HG02970 (cell line): ENCODE data around the gene PKHD1.

ENCODE experiments used
- ATAC-seq: cut with Tn5 transposase; IDR thresholded peaks from one replicate; pipeline ENCODE4 v1.9.1; 2021; ENCODE audit warnings: mild to moderate bottlenecking, moderate library complexity, moderate number of reproducible peaks; ENCODE audit not compliant: unreplicated experiment, low FRiP score

PKHD1 gene

GRCh38 chr6:52087498-52087999, at the start of gene PKHD1:
Gene PKHD1 (minus strand): TSS chr6:52087613. CDS start chr6:52084933, 2,680 bp downstream.
- ATAC-seq = no peak

- ATAC-seq = no peak
Measured at GRCh38 chr6:52136934-52137467, 49.6 kb upstream of the PKHD1 start.

- no peak for ATAC-seq
Measured at GRCh38 chr6:52136055-52136454, 48.6 kb upstream of the PKHD1 start.

- no peak for ATAC-seq
Measured at GRCh38 chr6:52135217-52135616, 47.8 kb upstream of the PKHD1 start.

DNA sequence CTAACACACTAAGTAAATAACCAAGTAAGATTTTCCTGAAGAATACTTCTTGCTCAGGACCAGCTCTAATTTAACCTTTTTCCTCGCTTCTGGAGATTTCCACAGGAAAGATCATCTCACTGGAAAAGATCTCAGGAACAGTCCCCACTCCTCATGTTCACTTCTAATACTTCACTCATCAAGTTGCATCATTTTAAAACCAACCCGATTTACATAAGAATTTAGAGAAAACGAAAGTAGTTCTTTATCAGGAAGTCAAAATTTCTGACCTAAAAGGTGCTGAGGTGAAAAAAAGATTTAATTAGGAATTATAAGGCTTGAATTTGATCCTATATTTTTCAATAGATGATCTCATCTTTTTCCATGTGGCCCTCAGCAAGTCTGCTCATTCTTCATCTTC, 46.6 kb upstream of the PKHD1 start:
- ATAC-seq = no peak

DNA sequence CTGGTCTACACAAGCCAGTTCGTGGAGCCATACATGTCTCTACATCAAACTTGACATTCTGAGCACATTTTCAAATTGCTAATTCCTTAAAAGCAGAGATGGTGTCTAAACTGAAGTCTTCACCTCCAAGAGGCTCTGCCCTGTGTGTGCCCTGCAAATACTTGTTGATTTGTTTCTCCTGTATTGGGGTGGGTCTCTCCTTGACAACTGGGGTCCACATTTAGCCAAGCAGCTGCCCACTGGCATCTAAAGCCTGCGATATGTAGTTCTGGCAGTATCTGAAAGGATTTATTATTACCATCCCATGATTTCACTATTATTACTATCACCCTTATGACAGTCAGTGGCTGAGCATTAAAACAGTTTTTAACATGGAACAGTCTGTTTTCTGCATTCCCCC, 45.9 kb upstream of the PKHD1 start:
- no peak for ATAC-seq

DNA sequence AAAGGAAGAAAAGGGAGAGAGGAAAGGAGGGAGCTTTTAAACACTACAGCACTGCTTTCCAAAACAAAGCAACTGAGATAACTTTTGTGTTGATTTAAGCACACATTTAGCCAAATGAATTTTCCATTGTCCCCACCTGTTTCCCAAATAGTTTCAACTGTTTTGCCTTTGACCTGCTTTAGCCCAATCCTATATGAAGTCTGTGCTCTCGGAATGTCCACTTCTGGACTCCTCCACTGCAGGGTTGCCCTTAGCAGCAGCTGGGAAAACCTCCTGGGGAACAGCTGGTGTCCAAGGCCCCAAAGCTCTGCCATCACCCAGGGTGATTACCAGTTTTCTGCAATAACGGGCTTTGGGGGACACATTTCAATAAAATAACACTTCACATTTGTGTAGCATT, 44.9 kb upstream of the PKHD1 start:
- no peak for ATAC-seq

DNA sequence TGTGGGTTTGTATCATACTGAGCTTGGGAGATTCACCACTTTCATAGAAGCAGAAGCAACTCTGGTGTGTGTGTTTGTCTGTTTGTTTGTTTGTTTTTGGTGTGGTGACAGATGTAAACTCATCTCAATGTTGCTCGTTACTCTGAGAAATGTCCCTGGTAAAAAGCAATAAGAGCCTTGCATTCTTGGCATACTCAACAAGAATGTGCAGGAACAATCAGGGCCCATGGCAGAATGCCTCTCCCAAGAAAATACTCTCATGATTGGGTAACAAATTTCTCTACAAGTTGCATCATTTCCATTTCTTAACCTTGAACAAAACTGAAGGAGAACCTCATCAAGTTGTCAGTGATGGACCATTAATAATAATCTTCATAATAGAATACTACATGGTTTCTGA, 43.0 kb upstream of the PKHD1 start:
- ATAC-seq = no peak

DNA sequence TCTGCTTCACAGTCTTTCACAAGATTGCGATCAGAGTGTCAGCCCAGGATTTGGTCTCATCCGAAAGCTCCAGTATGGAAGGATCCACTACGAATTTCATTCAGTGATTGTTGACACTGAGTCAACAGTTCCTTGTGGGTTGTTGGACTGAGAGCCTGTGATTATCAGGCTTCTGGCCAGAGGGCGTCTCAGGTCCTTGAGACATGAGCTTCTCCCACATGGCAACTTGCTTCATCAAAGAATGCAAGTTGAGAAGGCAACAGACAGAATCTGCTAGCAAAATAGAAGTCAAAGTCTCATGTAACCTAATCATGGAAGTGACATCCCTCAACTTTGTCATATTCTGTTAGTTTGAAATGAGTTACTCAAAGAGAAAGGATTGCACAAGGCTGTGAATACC, 40.5 kb upstream of the PKHD1 start:
- no peak for ATAC-seq

- ATAC-seq = no peak
Measured at GRCh38 chr6:52126231-52126630, 38.8 kb upstream of the PKHD1 start.

DNA sequence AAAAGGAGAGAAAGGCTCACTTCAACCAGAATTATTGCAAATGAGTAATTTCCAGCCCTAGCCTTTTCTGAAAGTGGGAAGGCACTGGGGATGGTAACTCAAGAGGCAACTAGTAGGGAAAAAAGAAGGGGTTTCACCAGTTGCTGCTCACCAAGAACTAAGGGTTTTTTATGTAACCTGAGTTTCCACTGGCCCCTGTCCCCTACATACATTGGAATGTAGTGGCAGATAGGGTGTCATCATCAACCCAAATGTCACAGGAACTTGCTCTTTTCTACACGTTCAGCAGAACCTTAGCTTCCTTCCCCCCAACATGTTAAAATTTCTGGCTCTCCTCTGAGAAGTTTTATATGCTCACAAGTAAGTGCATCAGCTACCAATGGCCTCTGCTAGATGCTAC, 38.2 kb upstream of the PKHD1 start:
- ATAC-seq = no peak

DNA sequence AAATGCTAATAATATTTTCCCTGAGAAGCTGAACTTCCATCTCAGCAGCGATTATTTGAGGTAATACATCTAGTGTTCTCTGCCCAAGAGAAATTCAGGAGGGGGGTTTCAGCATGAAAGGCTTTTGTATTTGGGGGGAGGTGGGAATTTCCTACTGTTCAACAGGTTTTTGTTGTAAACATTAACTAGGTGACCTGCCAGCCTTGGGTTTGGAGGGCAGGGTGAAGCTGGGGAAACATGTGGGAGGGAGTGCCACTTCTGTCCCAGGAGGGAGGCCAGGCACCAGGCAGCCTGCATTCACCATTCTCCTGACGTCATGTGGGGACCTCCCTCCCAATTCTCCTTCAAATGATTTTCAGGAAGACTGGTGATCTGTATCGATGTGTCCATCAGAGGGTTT, 37.7 kb upstream of the PKHD1 start:
- no peak for ATAC-seq

GRCh38 chr6:52124126-52125121, 37.0 kb upstream of the PKHD1 start:
- ATAC-seq = no peak

DNA sequence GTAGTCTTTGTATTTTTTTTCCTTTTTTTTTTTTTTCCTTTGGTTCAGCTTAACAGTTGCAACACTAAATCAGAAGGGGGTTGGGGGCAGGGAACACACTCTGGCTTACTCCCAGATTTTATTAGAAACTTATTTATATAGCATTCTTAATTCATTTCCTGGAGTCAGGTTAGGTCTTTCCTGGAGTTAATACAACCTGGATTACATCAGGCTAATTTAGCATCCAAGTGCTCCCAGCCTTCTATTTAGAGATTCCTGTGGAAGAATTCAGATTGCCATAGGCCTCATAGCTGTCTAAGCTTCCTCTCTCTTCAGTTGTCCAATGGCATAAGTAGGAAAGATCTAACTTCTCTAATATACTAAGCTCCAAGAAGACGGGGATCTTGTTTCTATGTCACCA, 35.8 kb upstream of the PKHD1 start:
- ATAC-seq = no peak

DNA sequence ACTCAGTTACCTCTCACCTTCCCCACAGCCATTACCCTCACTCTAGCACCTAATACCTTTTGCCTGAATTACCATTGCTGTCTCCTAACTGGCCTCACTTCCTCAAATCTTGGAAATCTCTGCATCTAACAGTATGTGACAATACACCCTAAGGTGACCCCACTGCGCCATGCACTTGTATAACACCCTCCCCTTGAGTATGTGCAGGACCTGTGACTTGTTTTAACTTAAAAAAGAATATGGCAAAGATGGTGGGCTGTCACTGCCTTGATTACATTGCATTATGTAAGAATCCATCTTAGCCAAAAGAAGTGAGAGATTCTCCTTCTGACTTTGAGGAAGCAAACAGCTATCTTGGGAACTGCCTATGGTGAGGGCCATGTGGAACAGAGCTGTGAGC, 29.9 kb upstream of the PKHD1 start:
- no peak for ATAC-seq

- ATAC-seq = no peak
Measured at GRCh38 chr6:52116605-52116948, 29.2 kb upstream of the PKHD1 start.

DNA sequence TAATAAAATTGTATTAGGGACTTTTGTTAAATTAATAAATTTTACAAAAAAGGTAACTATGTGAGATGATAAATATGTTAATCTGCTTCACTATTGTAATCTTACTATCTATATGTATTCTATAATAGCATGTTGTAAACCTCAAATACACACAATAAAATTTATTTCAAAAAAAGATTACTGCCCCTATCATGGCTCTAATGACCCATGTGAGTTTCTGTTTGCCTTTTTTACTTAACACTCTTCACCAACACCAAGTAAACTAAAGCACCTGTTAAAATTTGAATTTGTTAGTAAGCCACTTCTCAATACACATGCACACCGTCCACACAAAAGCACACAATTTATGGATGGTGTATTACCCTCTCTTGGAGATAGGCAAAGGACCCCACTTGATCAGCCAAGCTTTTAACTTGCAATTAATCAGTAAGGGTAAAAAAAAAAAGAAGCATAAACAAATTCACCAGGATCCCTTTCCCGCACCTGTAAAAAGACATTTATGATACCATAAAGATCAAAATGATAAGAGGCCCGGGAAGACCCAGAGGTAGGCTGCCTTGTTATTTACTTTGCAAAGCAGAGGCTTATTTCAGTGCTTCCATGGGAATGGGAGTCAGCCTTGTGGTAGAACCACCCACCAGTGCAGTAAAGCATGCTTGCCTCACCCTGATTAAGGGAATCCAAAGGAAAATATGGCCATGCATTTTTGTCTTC, 28.6 kb upstream of the PKHD1 start:
- ATAC-seq = no peak

DNA sequence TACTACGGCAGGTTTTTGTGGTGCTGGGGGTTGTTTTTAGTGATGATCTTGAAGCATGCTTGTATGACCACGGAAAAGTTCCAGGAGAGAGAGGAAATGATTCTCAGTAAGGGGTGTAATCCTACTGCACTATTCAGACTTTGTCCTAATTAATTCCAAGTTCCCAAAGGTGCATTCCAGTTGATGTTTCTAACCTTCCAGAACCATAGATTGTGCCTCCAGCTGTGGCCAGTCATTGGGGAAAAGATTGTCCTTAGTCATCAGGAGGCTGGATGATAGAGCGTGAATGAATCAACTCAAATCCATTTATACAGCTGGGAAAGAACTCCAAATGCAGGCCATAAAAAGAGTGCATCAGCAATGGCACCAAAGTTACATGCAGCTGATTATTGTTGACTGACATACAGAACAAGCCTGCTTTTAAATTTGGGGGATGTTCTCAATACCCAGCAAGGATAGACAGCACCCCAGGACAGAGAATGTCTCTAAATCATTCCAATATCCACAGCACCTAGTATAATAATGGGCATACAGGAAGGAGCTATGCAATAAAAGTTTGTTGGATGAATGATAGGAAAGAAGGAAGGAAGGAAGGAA, 27.8 kb upstream of the PKHD1 start:
- no peak for ATAC-seq

- no peak for ATAC-seq
Measured at GRCh38 chr6:52109171-52109571, 21.8 kb upstream of the PKHD1 start.

GRCh38 chr6:52108128-52108527, 20.7 kb upstream of the PKHD1 start:
- ATAC-seq = no peak

GRCh38 chr6:52106994-52107393, 19.6 kb upstream of the PKHD1 start:
- no peak for ATAC-seq
